Measurements from ENCODE around the gene AP1AR.

DNA sequence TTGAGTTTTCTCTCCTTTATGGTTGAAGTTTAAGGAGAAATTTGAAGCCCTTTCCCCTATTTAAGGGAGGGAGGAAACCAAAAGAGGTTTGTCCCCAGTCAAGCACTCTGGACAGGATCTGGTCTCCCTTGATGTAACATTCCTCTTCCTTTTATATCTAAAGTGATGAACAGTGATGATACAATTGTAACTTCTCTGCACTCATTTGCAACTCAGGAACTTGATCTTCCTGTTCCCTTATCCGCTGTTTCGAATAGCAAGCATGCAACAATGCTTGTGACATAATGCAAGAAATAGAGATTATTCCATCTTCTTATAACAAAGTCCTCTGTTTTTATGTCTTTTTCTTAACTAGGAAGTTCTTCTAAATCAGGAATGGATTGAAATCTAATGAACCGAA lies 83.9 kb downstream of the AP1AR start:
- no peak for TF ChIP-seq POLR2A (IDR thresholded peaks at IDR 0.05)
- TF ChIP-seq, protein P1, sequence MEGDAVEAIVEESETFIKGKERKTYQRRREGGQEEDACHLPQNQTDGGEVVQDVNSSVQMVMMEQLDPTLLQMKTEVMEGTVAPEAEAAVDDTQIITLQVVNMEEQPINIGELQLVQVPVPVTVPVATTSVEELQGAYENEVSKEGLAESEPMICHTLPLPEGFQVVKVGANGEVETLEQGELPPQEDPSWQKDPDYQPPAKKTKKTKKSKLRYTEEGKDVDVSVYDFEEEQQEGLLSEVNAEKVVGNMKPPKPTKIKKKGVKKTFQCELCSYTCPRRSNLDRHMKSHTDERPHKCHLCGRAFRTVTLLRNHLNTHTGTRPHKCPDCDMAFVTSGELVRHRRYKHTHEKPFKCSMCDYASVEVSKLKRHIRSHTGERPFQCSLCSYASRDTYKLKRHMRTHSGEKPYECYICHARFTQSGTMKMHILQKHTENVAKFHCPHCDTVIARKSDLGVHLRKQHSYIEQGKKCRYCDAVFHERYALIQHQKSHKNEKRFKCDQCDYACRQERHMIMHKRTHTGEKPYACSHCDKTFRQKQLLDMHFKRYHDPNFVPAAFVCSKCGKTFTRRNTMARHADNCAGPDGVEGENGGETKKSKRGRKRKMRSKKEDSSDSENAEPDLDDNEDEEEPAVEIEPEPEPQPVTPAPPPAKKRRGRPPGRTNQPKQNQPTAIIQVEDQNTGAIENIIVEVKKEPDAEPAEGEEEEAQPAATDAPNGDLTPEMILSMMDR (IDR thresholded peaks at IDR 0.05) = no peak

Data from gastroesophageal sphincter (tissue), 3 donors.